NT2/D1 (cell line): ENCODE results near the gene ITSN2.

ENCODE experiments used
- SUZ12 ChIP-seq: IDR thresholded peaks from 2 replicates; pipeline ENCODE4 v1.6.1; 2011; ENCODE audit not compliant: insufficient read length, insufficient read depth; ENCODE audit errors: extremely low read depth
- YY1 ChIP-seq: IDR thresholded peaks from 2 replicates; pipeline ENCODE4 v1.6.1; 2011; ENCODE audit not compliant: insufficient read length, insufficient read depth
- ZNF274 ChIP-seq: IDR thresholded peaks from 2 replicates; pipeline ENCODE4 v1.6.1; 2011; ENCODE audit warnings: mild to moderate bottlenecking, low read depth, low read length

DNA sequence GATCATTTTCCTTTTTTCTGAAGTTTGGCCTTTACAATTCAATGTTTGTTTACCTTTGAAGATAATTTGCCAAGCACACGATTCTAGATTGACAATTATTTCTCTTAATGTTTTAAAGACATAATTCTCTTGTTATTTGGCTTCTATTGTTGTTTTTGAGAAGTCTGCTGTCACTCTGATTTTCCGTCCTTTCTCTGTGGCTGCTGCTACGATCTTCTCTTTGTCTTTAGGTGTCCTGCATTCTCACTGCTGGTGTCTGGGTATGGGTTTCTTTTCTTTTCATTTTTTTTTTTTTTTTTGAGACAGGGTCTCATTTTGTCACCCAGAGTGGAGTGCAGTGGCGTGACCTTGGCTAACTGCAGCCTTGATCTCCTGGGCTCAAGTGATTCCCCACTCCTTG is 200.6 kb downstream of the ITSN2 start:
- TF ChIP-seq ZNF274 (no peak), SUZ12 (no peak), YY1 (no peak)
